ENCODE measurements around the gene BACE2. TPM values are rescaled to one million over a fixed set of nuclear protein-coding genes. Genes with fewer than 3 reads are reported as not detected.

BACE2 gene
- 13.3 and 16.6 TPM in 2 replicates for total RNA-seq

DNA sequence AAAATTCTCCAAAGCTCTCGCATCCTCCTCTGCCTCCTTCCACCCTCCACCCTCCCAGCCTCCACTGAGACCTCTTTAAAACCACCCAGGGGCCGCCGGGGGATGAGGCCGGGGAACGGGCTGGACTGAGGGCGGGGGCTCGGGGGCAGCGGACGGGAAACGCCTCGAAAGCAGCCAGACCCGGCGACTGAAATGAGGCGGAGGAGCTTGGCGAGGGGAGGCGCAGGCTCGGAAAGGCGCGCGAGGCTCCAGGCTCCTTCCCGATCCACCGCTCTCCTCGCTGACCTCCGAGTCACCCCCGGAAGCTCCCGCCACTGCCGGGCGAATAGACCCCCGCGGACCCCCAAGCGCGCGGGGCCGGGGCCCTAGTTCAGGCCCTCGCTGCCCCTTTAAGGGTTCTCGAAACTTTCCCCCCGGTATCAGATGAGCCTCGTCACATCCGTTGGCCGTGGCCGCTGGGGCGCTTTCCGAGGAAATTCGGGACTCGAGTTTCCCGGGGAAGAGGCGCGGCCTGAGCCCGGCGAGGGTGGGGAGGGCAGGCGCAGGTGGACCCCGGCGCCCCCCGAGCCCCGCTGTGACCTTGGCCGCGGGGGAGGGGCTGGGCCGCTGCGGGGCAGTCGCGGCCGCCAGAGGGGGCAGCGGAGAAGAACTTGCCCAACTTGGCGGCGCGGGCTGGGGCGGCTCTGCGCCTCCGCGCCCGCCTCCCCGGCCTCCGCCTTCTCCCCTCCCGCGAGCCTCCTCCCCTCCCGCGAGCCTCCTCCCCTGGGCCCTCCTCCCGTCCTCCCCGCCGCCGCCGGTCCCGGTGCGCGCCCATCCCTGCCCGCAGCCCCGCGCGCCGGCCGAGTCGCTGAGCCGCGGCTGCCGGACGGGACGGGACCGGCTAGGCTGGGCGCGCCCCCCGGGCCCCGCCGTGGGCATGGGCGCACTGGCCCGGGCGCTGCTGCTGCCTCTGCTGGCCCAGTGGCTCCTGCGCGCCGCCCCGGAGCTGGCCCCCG is at the start of gene BACE2:
TSS of gene BACE2 (plus strand) at position 813 of the 995 bp plus-strand sequence. CDS start at position 917, 104 bp downstream.

DNA sequence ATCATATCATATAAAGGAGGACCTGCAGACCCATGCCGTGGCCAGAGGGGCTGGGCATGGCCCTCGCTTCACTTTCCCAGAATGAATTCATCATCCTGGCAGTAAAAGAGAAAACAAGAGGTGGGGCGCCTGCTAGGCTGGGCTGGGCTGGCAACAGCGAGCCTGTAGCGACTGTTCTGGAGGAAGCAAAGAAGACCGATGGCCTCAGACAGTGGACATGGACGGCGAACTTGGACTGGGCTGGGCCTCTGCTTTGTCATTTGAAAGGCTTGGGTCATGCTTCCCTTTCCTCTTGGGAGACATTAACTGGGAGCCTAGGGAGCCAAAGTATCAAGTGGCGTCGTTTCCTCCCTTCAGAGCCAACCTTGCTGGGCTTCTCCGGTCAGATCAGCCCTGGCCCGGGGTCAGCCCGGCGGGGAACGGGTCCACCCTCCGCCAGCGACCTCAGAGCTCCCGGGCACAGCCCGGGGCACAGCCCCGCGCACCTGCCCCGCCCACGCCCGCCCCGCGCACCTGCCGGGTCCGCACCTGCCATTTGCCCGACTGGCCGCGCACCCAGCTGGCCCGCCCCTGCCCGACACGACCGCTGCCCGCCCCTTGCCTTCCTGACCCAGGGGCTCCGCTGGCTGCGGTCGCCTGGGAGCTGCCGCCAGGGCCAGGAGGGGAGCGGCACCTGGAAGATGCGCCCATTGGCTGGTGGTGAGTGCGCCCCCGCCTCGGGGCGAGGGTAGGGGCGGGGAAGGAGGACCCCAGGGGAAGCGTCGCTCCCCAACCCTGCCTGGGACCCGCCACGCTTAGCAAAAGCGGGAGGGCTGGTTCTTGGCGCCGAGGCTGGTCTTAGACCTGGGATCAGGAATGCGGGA is 148.5 kb downstream of the BACE2 start, which contains the start of gene FAM3B:
TSS of gene FAM3B (plus strand) at position 602 of the 863 bp plus-strand sequence. CDS start at position 681, 79 bp downstream.

Other genes starting within 250 kb of the BACE2 start
- gene FAM3B, start 148.6 kb downstream of the BACE2 start, total RNA-seq: not detected in 2 replicates
- 0.45 and 1.5 TPM in 2 replicates for gene MX2, start 193.9 kb downstream of the BACE2 start, total RNA-seq

Data from bronchus fibroblast of lung (primary cell).